OCI-LY3 (cell line): ENCODE results near the gene ZNF142.

Experiments
- H2AFZ ChIP-seq: fragments of 200-600, 300-600 bp; shearing (Covaris generic); 2 replicates; pipeline ENCODE4 v1.6.0; 2014; ENCODE audit warnings: antibody characterized with exemption, low read depth, low read length
- H3K27ac ChIP-seq: fragments of 200-600, 300-600 bp; sonication (generic); 2 replicates; pipeline ENCODE4 v1.5.1; 2014; ENCODE audit warnings: mild to moderate bottlenecking, low read length, moderate library complexity, mixed read lengths
- H3K27me3 ChIP-seq: fragments of 200-600, 300-600 bp; sonication (generic); 2 replicates; pipeline ENCODE4 v1.6.1; 2014; ENCODE audit warnings: low read depth, low read length, mixed read lengths
- H3K36me3 ChIP-seq: fragments of 200-600, 300-600 bp; sonication (generic); replicated peaks from 2 replicates; pipeline ENCODE3; 2014; ENCODE audit warnings: low read depth, low read length, mixed read lengths
- H3K4me1 ChIP-seq: fragments of 300-600, 200-600 bp; sonication (generic); 2 replicates; pipeline ENCODE4 v1.6.1; 2014; ENCODE audit warnings: low read length, mixed read lengths
- H3K4me2 ChIP-seq: fragments of 200-600, 300-600 bp; sonication (generic); 2 replicates; pipeline ENCODE4 v1.6.1; 2014; ENCODE audit warnings: low read length, mixed read lengths
- H3K4me3 ChIP-seq: fragments of 300-600, 200-600 bp; sonication (generic); 2 replicates; pipeline ENCODE4 v1.5.1; 2014; ENCODE audit warnings: antibody characterized with exemption, mild to moderate bottlenecking, low read length, moderate library complexity
- H3K79me2 ChIP-seq: fragments of 300-600, 200-600 bp; shearing (Covaris generic); 2 replicates; pipeline ENCODE4 v1.6.1; 2014; ENCODE audit warnings: mild to moderate bottlenecking, low read length, mixed read lengths
- H3K9ac ChIP-seq: fragments of 300-600, 200-600 bp; shearing (Covaris generic); 2 replicates; pipeline ENCODE4 v1.6.0; 2014; ENCODE audit warnings: mild to moderate bottlenecking, low read length, moderate library complexity
- H3K9me3 ChIP-seq: fragments of 200-600, 300-600 bp; shearing (Covaris generic); 2 replicates; pipeline ENCODE4 v1.6.1; 2014; ENCODE audit warnings: low read length, mixed read lengths; ENCODE audit not compliant: insufficient read depth
- H4K20me1 ChIP-seq: fragments of 200-600, 300-600 bp; sonication (generic); 2 replicates; pipeline ENCODE4 v1.6.1; 2016; ENCODE audit warnings: low read length, mixed read lengths; ENCODE audit not compliant: insufficient read depth
- EZH2phosphoT487 ChIP-seq: fragments of 200-600 bp; shearing (Covaris generic); IDR thresholded peaks from 2 replicates; pipeline ENCODE4 v1.6.1; 2018; ENCODE audit warnings: antibody characterized with exemption, mixed run types, low read depth
- TF ChIP-seq, protein P1 (sequence below): fragments of 200-600, 300-600 bp; sonication (generic); IDR thresholded peaks from 2 replicates; pipeline ENCODE4 v1.5.1; 2014; ENCODE audit warnings: antibody characterized with exemption, low read length, low read depth

Gene ZNF142

DNA sequence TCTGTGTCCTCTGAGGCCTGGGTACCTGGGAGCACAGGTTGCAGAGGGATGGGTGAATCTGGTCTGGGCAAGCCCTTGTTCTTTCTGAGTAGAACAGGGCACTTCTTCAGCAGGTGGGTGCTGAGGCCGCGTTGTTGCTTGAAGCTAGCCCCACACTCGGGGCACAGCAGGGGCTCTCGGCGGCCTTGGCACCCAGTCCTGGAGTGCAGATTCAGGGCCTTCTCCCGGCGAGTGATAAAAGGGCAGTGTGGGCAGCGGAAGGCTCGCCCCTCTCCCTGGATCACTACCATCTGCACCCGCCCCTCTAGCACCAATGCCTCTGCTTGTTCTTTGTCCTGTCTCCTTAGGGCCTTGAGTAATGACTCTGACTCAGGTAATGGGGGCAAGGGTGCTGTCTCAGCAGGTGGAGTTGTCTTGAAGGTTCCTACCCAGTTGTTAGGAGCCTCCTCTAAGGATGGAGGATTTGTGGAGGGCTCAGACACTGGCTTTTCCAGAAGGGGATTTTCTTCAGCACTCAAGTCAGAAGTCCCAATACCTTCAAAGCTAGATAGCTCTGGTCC is 15.6 kb downstream of the ZNF142 start:
- peak overlapping the region; percentile 90 for H3K27ac ChIP-seq
- peaks cover 7% of the 10 kb centered on the region; the same call in 1 of the 2 replicates for H3K79me2 ChIP-seq
- H3K36me3 ChIP-seq: peaks cover 54% of the 10 kb centered on the region
- H4K20me1 ChIP-seq: no peaks in the 10 kb centered on the region
- no peak overlapping the region for H3K4me2 ChIP-seq
- no peak overlapping the region for H2AFZ ChIP-seq
- no peaks in the 10 kb centered on the region for H3K9me3 ChIP-seq
- no peak overlapping the region for H3K4me3 ChIP-seq
- TF ChIP-seq EZH2phosphoT487: no peak
- TF ChIP-seq, protein P1, sequence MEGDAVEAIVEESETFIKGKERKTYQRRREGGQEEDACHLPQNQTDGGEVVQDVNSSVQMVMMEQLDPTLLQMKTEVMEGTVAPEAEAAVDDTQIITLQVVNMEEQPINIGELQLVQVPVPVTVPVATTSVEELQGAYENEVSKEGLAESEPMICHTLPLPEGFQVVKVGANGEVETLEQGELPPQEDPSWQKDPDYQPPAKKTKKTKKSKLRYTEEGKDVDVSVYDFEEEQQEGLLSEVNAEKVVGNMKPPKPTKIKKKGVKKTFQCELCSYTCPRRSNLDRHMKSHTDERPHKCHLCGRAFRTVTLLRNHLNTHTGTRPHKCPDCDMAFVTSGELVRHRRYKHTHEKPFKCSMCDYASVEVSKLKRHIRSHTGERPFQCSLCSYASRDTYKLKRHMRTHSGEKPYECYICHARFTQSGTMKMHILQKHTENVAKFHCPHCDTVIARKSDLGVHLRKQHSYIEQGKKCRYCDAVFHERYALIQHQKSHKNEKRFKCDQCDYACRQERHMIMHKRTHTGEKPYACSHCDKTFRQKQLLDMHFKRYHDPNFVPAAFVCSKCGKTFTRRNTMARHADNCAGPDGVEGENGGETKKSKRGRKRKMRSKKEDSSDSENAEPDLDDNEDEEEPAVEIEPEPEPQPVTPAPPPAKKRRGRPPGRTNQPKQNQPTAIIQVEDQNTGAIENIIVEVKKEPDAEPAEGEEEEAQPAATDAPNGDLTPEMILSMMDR: no peak
- H3K9ac ChIP-seq: peak overlapping the region; percentile 40; the same call in 1 of the 2 replicates
- no peaks in the 10 kb centered on the region for H3K27me3 ChIP-seq
- H3K4me1 ChIP-seq: peaks cover 22% of the 10 kb centered on the region

DNA sequence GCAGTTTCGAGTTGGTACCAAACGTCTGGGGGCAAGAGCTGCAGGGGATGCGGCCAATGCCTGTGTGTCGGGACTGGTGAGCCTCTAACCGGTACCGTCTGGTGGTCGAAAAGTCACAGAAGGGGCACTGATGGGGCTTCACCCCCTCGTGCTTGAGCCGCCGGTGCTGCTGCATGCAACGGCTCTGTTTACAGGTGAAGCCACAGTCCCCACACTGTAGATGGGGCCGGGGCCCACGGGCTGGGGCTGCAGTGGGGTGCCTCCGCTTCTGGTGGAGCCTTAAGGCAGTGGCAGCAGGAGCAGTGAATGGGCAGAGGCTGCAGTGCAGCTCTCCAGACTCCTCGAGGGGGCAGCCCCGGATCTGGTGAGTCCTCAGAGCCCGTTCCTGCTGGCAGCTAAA is 16.6 kb downstream of the ZNF142 start:
- no peak overlapping the region for H3K27ac ChIP-seq
- peaks cover 2% of the 10 kb centered on the region; the same call in 1 of the 2 replicates for H3K79me2 ChIP-seq
- no peak overlapping the region for H3K4me3 ChIP-seq
- TF ChIP-seq, protein P1: no peak
- no peaks in the 10 kb centered on the region for H3K27me3 ChIP-seq
- H3K4me2 ChIP-seq: no peak overlapping the region
- H3K36me3 ChIP-seq: peaks cover 54% of the 10 kb centered on the region
- no peak overlapping the region for H2AFZ ChIP-seq
- H3K4me1 ChIP-seq: peaks cover 22% of the 10 kb centered on the region
- H3K9ac ChIP-seq: no peak overlapping the region
- H3K9me3 ChIP-seq: no peaks in the 10 kb centered on the region
- no peaks in the 10 kb centered on the region for H4K20me1 ChIP-seq

DNA sequence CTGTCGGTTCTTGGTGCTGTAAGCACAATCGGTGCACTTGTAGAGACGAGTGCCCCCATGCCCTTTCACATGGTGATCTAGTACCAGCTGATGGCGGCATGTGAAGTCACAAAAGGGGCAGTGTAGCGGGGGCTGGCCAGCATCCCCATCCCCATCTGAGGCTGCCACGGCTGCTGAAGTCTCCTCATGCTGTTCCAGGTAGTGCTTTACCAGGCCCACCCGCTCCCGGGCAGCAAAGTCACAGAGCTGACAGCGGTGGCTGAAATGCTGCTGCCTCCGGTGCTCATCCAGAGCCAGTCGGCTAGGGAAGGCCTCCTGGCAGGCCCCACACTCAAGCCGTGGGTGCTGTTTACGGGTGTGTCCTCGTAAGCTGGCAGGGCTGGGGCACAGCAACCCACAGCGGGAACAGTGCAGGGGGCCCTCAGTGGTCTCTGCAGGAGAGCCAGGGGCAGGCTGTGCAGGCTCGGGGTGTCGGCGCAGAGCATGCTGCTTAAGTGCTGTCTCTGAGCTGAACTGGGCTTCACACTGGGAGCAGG is 17.2 kb downstream of the ZNF142 start:
- Histone ChIP-seq H3K27ac (no peak overlapping the region), H3K9me3 (no peaks in the 10 kb centered on the region), H3K36me3 (peaks cover 54% of the 10 kb centered on the region), H3K4me3 (no peak overlapping the region), H3K4me1 (peaks cover 22% of the 10 kb centered on the region), H4K20me1 (no peaks in the 10 kb centered on the region), H3K9ac (no peak overlapping the region), H2AFZ (no peak overlapping the region), H3K79me2 (no peaks in the 10 kb centered on the region; the same call in 1 of the 2 replicates), H3K27me3 (no peaks in the 10 kb centered on the region), H3K4me2 (no peak overlapping the region)
- TF ChIP-seq EZH2phosphoT487: no peak
- TF ChIP-seq, protein P1: no peak

DNA sequence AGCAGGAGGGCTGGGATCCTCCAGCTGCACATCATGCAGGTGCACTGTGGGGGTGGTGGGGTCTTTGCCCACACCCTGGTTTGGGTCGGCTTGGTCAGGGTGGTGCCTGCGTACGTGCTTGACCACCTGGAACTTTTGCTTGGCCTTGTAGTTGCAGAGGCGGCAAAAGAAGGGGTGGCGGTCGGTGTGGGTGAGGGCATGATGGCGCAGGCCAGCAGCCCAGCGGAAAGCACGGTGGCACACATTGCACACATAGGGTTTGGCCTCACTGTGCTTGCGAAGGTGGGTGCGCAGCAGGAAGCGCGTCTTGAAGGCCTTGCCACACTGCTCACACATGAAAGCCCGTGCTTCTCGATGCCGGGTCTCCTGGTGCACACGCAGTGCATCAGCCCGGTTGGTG is 21.1 kb downstream of the ZNF142 start:
- H3K79me2 ChIP-seq: no peaks in the 10 kb centered on the region
- peaks cover 40% of the 10 kb centered on the region for H3K36me3 ChIP-seq
- no peaks in the 10 kb centered on the region for H3K9me3 ChIP-seq
- H3K27ac ChIP-seq: no peak overlapping the region
- no peaks in the 10 kb centered on the region for H3K27me3 ChIP-seq
- TF ChIP-seq, protein P1: no peak
- no peak for TF ChIP-seq EZH2phosphoT487
- no peaks in the 10 kb centered on the region for H4K20me1 ChIP-seq
- no peak overlapping the region for H3K4me3 ChIP-seq
- H3K4me2 ChIP-seq: no peak overlapping the region
- H3K9ac ChIP-seq: no peak overlapping the region
- no peak overlapping the region for H2AFZ ChIP-seq
- no peaks in the 10 kb centered on the region for H3K4me1 ChIP-seq
